ENCODE measurements around the gene PRKCD. TPM values are rescaled to one million over a fixed set of nuclear protein-coding genes. Genes with fewer than 3 reads are reported as not detected.

PRKCD gene
- total RNA-seq, 1 donor from 2014 or later = 3.9 TPM

GRCh38 chr3:53193466-53194209 lies 32.6 kb downstream of the PRKCD start:
- no peak for DNase-seq (ENCODE audit: low read depth)
- no peak for FAIRE-seq

DNA sequence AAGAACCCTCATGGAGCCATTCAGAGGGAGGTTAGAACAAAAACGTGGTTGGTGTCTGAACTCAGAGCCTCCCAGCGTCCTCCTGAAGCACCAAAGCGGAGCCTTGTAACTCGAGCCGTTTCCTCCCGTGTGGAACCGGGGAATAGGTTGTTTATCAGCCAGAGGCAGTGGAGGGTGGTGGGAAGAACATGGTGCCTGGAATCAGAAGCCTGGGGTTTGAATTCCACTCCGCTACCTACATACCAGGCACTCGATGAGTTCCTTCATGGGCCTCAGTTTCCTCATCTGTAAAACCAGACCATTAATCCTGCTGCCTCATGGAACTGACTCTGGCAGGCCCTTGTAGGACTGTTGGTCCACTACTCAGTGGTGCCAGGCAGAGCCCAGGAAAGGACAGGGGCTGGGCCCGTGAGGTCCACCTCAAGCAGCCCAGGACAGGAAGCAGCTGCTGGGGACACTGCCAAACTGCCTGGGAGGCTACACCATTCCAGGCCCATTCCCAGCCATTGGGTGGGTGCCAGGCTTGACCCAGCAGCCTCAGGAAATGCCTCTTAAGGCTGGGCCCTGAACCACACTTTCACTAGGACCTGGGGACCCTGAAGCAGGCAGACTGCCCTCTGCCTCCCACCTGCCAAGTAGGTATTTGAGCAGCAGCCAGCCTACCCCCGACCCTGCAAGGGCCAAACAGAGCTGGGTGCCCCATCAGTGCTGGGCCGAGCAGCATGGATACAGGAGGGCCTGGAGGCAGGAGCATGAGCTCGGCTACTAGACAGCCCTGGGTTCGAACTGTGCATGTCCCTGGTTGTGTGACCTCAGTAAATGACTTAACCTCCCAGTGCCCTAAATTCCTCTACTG lies 33.4 kb downstream of the PRKCD start:
- H3K27me3 ChIP-seq (ENCODE audit: control insufficient read depth, insufficient read depth, low read length) = no peaks in the 10 kb centered on the region
- peaks cover 10% of the 10 kb centered on the region for H3K36me3 ChIP-seq (ENCODE audit: control insufficient read depth, insufficient read depth, low read length)
- no peak for TF ChIP-seq CTCF (IDR thresholded peaks at IDR 0.05; ENCODE audit: insufficient read depth, low read length, severe bottlenecking)
- FAIRE-seq (no peak), DNase-seq (ENCODE audit: low read depth) (no peak)
- no peak overlapping the region for H3K4me3 ChIP-seq (ENCODE audit: low read depth, low read length)

More at GRCh38 chr3:53193466-53194209, 32.6 kb downstream of the PRKCD start:
- no peak overlapping the region for H3K4me3 ChIP-seq (ENCODE audit: low read depth, low read length)
- H3K27me3 ChIP-seq (ENCODE audit: control insufficient read depth, insufficient read depth, low read length) = no peaks in the 10 kb centered on the region
- H3K36me3 ChIP-seq (ENCODE audit: control insufficient read depth, insufficient read depth, low read length) = peaks cover 14% of the 10 kb centered on the region
- TF ChIP-seq CTCF (IDR thresholded peaks at IDR 0.05; ENCODE audit: insufficient read depth, low read length, severe bottlenecking) = no peak

DNA sequence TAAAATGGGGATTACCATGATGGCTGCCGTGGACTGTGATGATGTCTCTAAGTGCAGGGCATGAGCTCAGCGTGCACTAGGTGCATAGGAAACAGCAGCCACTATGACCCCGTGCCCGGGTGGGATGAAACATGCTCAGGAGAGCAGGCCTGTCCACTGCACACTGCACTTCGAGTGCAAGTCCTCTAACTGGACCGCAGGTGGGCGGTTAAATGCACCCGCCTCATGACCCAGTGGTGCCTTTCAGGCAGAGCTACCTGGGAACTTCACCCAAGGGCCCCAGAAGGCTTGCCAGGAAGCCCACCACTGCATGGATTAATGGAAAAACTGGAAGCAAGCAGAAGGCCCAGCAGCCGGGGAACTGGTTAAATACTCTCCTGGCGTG lies 34.0 kb downstream of the PRKCD start:
- FAIRE-seq (no peak), DNase-seq (ENCODE audit: low read depth) (no peak)
- TF ChIP-seq CTCF (IDR thresholded peaks at IDR 0.05; ENCODE audit: insufficient read depth, low read length, severe bottlenecking) = no peak
- no peak overlapping the region for H3K4me3 ChIP-seq (ENCODE audit: low read depth, low read length)
- H3K27me3 ChIP-seq (ENCODE audit: control insufficient read depth, insufficient read depth, low read length) = no peaks in the 10 kb centered on the region
- peaks cover 8% of the 10 kb centered on the region for H3K36me3 ChIP-seq (ENCODE audit: control insufficient read depth, insufficient read depth, low read length)

DNA sequence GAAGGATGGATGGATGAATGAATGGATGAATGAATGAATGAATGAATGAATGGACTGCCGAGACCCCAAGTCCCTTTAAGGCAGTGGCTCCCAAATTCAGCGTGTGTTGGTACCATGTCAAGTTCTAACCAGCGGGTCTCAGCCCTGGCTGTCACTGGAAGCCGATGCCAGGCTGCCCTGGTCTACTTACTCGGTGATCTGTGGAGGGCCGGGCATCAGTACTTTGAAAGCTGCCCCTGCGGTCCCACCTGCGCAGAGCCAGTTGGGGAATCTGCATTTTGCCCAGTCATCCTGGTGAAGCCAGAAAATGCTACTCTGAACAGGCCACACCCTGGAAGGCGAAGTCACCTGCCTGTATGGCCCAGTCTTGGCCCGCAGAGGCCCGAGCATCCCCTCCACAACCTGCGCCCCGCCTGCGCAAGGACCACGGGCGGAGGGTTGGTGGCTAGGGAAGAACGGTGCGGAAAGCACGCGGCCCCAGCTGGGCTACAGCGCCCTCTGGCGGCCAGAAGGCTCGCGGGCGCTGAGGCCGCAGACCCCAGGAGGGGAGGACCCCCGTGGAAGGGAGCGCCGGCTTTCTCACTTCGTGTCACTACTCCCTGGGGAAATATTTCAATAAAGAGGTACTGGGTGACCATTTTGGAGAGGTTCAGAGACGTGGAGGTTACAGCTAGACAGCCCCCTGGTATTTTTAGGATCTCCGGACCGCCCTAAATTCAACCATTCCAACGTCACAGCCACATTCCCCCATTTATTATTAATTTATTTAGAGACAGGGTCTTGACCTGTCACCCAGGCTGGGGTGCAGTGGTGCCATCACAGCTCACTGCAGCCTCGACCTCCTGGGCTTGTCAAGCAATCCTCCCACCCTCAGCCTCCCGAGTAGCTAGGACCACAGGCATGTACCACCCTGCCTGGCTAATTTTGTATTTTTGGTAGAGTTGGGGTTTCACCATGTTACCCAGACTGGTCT lies 34.9 kb downstream of the PRKCD start:
- Histone ChIP-seq H3K36me3 (ENCODE audit: control insufficient read depth, insufficient read depth, low read length) (peaks cover 5% of the 10 kb centered on the region), H3K27me3 (ENCODE audit: control insufficient read depth, insufficient read depth, low read length) (no peaks in the 10 kb centered on the region), H3K4me3 (ENCODE audit: low read depth, low read length) (no peak overlapping the region)
- DNase-seq (ENCODE audit: low read depth) (no peak), FAIRE-seq (peak; percentile 80)
- TF ChIP-seq CTCF (IDR thresholded peaks at IDR 0.05; ENCODE audit: insufficient read depth, low read length, severe bottlenecking) = peak; percentile 98

GRCh38 chr3:53196575-53197407 lies 35.8 kb downstream of the PRKCD start:
- FAIRE-seq (no peak), DNase-seq (ENCODE audit: low read depth) (peak; percentile 54)
- Histone ChIP-seq H3K4me3 (ENCODE audit: low read depth, low read length) (no peak overlapping the region), H3K36me3 (ENCODE audit: control insufficient read depth, insufficient read depth, low read length) (peaks cover 5% of the 10 kb centered on the region), H3K27me3 (ENCODE audit: control insufficient read depth, insufficient read depth, low read length) (no peaks in the 10 kb centered on the region)
- no peak for TF ChIP-seq CTCF (IDR thresholded peaks at IDR 0.05; ENCODE audit: insufficient read depth, low read length, severe bottlenecking)

All from bronchial epithelial cell (primary cell).